ENCODE measurements around the gene QPCT.
"Not testable (repeated sequence)": the region's sequence is repeated elsewhere in the genome, so short reads cannot be mapped to it uniquely, and the experiment has no call there.

Gene QPCT

DNA sequence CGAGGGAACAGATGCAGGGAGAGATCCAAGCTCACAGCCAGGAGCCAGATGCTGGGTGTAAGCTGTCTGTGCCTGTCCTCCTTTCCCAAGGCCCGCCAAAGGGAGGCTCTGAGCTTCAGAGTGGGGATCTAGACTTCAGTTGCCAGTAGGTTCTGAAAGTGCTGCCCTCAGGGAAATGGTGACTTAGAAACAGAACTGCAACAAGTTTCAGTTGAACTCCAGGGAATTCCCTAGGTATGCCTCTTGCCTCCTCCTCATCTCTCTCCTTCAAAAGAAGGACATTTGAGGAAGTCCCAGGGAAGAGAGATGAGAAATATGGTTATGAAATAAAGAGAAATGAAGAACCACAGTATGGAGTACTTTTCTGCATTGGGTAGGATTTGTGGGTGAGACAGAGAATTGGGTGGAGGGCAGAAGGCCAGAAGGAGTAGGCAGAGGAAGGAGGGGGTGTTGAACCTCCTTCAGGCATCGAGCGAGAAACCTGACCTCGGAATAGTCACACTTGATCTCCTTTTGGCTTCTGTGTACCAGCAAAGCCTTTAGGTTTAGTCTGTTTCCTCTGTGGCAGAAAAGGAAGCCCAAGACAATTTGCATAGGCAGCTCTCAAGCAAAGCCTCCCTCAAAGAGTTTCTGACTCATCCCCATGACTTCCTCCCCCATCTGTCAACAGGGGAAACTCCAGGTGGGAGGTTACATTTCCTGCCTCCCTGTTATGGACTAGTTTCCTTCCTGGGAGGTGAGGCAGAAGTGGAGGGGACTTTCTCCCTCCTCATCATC, 45.7 kb downstream of the QPCT start:
- DNase-seq (ENCODE audit: low read depth in 3 of 3, low spot score in 1 of 3) = peak; percentile 21 to 33 (median 25)

DNA sequence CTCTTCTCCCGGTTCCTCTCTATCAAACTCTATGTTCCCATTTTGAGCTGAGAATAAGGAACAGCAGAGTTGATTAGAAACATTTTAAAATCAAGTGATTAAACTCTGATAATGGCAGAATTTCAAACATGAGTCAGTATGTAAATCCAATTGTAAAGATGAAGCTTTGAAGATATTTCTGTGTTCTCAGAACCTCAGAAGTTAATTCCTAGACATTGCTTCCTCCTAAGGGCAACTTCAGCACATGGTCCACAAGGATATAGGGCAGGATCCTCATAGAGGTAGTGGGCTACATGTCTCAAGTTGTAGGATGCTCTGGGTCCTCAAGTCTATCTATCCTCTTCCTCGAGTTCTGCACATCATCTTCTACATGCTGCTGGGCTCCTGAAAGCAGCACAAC, 46.3 kb downstream of the QPCT start:
- DNase-seq (ENCODE audit: low read depth in 3 of 3, low spot score in 1 of 3) = no peak

DNA sequence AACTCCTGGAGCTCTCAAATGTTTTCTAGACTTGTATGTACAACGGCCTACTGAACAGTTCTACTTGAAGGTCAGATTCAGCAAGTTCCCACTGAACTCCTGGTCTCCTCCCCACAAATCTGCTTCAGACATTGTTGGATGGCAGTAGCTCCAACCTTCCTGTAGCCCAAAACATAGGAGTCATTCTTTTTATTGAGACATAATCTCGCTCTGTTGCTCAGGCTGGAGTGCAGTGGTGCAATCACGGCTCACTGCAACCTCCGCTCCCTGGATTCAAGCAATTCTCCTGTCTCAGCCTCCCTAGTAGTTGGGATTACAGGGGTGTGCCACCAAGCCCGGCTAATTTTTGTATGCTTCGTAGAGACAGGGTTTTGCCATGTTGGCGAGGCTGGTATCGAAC, 47.3 kb downstream of the QPCT start:
- DNase-seq (ENCODE audit: low read depth in 3 of 3, low spot score in 1 of 3) = no peak

DNA sequence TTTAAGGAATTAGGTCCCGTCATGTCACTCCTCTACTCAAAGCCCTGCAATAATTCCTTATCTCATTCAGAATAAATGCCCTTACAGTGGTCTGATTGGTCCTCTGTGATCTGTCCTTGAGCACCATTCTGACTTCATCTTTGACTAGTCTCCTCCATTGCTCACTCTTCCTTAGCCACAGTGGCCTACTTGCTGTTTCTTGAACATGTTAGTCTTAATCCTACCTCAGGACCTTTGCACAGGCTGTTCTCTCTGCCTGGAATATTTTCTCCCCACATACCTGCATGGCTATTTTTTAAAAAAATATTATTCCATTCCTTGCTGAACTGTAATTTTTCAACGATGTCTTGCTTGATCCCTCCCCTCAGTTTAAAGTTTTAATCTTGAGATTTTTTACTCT, 48.0 kb downstream of the QPCT start:
- no peak for DNase-seq (ENCODE audit: low read depth in 3 of 3, low spot score in 1 of 3)

DNA sequence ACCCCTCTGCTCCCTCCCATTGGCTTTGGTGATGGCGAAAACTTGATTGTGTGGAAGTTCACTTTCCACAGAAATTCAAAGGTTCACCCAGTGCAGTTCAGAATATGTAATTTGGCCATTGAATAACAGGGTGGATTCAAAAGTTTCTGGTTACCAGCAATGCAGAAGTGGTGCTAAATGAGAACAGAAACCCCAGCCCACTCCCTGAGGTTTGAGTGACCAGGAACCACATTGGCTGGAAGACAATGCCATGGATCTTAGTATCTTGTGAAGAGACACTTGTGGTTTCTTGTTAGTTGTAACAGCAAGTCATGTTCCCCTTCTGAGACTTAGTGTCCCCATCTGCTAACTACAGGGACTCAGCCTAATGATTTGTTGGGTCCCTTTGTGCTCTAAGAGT, 49.8 kb downstream of the QPCT start:
- no peak for DNase-seq (ENCODE audit: low read depth in 3 of 3, low spot score in 1 of 3)

DNA sequence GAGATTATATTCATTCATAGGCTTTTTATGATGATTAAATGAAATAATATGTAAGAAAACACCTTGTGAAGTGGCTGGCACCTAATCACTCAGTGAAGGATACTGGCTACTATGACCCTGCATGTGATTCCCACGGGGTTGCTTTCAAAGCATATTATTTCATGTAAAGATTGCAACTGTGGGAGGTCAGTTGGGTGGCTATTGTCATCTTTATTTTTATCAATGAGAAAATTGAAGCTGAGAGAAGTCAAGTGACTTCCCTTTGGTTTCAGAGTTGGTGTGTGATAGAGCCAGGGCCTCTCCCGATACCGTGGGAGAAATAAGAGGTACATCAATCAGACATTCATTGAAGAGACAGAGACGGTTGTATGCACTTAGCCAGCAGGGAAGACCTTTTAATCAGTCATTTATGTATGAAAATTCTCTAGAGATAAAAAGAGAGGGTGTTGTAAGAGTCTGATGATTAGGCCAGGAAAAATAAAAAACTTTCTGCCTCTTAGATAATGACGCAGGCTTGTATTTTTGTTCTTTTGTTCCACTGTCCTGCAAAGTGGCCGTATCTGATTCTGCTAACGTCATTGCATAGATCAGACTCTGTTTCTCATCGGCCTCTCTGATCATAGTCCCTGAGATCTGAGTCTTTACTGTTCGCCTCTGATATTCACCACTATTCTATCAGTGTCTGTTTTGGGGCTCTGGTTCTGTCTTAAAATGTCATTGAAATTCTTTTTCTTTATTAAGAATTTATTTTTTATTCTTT, 50.5 kb downstream of the QPCT start:
- no peak for DNase-seq (ENCODE audit: low read depth in 3 of 3, low spot score in 1 of 3)

DNA sequence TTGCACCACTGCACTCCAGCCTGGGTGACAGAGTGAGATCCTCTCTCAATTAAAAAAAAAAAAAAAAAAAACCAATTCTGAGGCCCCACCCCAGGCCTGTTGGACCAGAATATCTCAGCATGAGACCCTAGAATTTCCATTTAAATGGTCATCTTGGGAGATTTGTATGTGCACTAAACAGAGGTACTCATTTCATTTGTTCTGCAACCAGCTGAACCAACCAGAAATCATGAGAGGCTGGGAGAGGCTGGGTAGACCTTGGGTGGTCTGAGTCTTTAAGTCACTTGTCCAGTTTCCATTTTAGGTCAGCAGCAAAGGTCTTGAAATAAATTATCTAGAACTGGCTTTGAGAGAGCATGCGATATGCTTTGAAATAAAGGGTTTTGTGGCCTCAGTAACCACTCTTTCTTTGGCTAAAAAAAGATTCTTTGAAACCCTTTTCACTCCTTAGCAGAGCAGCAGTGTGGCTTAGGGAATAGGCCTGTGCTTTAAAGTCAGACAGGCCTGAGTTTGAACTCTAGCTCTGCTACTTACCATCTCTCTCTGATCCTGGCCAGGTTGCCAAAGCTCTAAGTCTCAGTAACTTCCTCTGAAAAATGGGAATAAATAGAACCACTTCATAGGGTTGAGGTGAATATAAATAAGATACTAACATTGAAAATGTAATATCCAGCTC, 52.6 kb downstream of the QPCT start:
- no peak for DNase-seq (ENCODE audit: low read depth in 3 of 3, low spot score in 1 of 3)

DNA sequence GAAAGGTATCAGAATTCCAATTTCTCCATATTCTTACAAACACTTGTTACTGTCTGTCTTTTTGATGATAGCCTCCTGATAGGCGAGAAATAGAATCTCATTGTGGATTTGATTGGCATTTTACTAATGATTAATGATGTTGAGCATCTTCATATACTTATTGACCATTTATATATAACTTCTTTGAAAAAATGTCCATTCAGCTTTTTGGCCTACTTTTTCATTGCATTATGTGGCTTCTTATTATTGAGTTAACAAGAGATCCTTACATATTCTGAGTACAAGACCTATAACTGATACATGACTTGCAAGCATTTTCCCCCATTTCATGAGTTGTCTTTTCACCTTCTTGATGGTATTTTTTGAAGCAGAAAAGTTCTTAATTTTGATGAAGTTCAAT, 54.6 kb downstream of the QPCT start:
- no peak for DNase-seq (ENCODE audit: low read depth in 3 of 3, low spot score in 1 of 3)

DNA sequence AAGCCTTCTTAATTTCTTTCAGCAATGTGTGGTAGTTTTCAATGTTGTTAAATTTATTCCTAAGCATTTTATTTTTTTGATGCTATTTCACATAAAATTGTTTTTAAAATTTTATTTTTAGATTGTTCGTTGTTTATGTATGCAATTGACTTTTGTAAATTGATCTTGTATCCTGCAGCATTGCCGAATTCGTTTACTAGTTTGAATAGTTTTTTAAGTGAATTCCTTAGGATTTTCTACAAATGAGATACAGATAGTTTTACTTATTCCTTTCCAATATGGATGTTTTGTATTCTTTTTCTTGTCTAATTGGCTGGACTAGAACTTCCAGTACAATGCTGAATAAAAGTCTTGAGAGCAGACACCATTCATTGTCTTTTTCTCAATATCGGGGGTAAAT, 55.6 kb downstream of the QPCT start:
- DNase-seq (ENCODE audit: low read depth in 3 of 3, low spot score in 1 of 3) = no peak

DNA sequence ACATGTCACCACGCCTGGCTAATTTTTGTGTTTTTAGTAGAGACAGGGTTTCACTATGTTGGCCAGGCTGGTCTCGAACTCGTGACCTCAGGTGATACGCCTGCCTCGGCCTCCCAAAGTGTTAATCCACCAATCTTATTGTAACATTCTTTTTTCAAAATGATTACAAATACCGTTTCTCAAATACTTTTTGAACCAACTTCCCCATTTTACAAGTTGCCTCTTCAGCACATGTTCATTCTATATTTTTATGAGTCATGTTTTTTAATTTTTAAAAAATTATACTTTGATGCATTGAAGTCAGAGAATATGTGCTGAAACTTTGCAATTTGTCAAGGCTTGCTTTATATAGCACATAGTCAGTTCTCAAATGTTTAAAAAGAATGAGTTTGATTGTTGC, 58.2 kb downstream of the QPCT start:
- DNase-seq (ENCODE audit: low read depth in 3 of 3, low spot score in 1 of 3) = no peak

DNA sequence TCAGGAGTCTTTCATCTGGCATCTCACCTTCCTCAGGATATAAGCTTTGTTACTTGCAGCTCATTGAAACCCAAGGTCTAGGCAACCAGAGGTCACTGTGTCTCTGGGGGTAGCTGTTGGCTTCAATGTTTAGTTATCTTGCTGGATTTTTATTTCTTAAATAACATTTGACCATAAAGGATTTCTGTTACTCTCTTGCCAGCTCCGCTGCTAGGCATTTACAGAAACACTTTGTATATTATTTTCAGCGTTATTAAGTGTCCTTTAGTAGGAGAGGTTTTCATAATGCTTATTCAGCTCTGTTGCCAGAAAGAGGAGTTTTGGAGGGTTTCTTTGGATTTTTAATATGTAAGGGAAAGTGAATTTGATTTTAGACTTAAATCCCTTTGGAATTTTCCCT, 61.4 kb downstream of the QPCT start:
- DNase-seq (ENCODE audit: low read depth in 3 of 3, low spot score in 1 of 3) = no peak

DNA sequence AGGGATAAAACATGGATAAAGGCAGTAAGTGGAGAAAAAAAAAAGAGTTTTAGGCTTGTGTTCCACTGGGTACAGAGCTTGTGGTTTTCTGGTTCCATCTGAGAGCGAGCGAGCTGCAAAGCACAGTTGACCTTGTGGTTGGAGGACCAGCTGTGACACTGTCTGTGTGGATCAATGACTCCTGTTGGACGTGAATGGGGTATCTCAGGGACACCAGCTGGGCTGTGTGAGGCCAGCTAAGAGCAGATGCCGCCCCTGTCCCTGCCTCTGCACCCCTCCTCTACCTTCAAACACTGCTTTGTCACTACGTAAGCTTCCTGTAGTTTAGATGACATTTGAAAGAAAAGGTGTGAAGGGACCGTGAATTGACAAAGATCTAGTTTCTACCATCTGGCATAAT, 67.8 kb downstream of the QPCT start:
- DNase-seq (ENCODE audit: low read depth in 3 of 3, low spot score in 1 of 3) = no peak

DNA sequence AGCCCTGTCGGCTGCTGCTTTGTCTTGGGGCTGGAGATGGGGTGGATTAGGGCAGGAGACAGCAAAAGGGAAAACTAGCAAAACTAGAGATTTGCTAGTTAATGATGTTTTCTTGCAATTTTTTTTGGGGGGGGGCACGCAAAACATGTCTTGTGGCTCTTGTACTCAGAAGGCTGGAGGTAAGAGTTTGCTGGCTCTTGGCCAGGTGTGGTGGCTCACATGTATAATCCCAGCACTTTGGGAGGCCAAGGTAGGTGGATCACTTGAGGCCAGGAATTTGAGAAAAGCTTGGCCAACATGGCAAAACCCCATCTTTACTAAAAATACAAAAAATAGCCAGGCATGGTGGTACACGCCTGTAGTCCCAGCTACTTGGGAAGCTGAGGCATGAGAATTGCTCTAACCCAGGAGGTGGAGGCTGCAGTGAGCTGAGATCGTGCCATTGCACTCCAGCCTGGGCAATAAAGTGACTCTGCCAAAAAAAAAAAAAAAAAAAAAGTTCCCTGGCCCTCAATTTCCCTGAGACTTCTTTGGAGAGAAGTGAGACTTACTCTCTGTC, 69.6 kb downstream of the QPCT start:
- DNase-seq (ENCODE audit: low read depth in 3 of 3, low spot score in 1 of 3) = not testable (repeated sequence)

DNA sequence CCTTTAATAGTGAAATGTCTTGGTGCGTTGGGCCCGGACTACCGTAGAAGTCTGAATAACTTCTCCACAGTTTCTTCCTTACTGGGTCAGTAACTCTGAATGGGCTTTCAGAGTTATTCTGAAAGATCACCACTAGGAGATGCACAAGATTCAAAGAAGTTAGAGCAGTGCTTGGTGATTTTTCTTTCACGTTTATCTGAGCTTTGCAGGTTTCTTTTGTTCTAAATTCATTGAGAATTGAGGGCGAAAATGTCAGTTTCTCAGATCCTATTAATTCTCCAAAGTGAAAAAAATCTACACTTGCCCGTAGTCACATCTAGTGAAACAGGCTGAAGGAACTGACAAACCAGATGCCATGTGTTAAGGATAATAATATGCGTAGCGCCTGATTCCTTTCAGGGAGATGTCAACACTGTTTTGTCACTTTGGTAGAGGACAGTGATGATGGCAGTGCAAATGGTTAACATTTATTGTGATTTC, 70.1 kb downstream of the QPCT start:
- no peak for DNase-seq (ENCODE audit: low read depth in 3 of 3, low spot score in 1 of 3)

DNA sequence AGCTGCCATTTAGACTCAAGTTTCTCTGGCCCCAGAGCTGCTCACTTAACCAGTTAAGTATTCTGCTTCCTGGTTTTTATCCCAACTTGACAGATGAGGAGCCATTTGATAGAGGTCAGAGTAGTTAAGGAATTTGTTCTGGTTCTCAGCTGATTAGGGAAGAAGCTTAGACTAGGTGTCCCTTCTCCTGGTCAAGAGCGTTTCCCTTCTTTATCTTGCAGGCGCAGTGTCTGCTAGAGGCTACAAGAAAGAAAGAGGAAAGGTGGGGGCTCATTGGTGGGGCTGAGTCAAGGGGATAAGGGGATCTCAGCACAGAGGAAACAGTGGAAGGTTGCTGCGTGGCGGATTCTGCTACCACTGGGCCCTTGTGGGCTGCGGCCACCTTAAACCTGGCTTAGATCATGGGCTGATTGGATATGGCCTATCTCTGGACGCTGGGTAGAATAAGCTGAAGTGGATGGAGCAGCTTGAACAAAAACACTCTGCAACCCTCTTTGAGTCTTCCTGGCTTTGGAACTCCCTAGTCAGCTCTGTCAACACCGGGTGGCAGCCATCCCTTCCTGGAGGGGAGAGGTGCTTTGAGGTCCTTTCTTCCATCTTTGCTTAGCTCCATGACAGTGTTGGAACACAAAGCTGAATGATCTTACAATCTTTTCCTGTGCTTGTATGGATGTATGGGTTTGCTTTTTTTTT, 70.8 kb downstream of the QPCT start:
- no peak for DNase-seq (ENCODE audit: low read depth in 3 of 3, low spot score in 1 of 3)

DNA sequence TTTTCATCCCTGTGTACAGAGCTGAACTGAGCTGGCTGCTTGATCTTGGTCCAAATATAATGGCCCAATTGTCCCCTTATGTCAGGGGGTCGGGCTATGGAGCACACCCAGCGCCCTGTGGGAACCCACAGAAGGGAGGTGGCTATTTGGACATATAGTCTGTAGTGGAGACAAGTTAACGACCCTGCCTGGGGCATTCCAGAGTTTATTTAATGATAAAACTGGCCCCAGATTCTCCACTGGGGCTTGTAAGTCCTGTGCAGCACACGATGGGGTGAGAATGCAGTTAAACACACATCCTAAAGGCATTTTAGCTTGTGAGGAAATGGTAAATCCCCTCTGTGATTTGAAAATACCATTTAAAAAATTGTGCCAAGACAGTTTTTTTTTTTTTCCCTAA, 72.9 kb downstream of the QPCT start:
- DNase-seq (ENCODE audit: low read depth in 3 of 3, low spot score in 1 of 3) = no peak

DNA sequence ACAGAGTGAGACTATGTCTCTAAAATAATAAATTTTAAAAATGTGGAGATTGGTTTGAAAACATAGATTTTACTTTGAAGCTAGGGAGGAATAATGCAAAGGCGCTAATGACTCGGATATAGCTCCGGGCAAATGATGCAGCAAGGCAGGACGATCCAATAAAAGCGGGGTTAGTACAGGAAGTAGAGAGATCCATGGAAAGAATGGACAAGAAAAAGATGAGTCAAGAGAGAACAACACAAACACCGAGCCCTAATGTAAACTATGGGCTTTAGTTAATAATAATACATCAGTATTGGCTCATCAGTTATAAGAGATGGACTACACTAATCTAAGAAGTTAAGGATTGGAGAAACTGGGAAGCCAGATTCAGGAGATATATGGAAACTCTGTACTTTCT, 74.5 kb downstream of the QPCT start:
- DNase-seq (ENCODE audit: low read depth in 3 of 3, low spot score in 1 of 3) = no peak

DNA sequence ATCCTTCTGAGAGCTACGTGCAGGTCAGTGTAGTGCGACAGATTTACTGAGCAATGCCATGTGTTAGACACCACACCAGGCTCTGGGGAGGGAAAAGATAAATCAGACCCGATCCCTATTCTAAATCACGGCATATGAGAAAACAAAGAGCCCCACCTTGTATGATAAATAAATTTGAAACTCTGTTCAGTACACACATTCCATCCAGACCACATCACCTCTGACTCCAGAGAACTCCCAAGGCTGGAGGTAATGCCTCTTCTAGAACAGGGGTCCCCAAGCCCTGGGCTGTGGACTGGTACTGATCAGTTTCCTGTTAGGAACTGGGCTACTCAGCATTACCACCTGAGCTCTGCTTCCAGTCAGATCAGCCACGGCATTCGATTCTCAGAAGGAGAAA, 77.3 kb downstream of the QPCT start:
- DNase-seq (ENCODE audit: low read depth in 3 of 3, low spot score in 1 of 3) = no peak

DNA sequence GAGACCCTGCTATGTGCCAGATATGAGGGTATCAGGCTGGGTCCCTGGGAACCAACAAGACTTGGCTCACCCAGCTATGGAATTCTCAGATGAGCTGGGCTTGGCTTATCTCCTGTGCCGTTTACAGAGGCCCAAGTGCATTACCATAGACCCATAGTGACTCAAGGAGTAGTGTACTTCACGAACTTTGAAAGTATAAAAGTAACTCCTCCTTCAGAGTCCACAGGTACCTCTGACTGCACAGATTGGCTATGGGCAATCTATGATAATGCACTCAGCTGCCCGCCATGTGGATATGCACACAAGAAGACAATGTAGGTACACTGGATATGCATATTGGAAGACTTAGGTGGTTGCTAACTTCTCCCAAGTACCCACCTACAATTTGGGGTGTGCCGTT, 78.4 kb downstream of the QPCT start:
- DNase-seq (ENCODE audit: low read depth in 3 of 3, low spot score in 1 of 3) = no peak
